Measurements from ENCODE around the gene PCDHA3.
"Not testable (repeated sequence)": the region's sequence is repeated elsewhere in the genome, so short reads cannot be mapped to it uniquely, and the experiment has no call there.

PCDHA3 gene

DNA sequence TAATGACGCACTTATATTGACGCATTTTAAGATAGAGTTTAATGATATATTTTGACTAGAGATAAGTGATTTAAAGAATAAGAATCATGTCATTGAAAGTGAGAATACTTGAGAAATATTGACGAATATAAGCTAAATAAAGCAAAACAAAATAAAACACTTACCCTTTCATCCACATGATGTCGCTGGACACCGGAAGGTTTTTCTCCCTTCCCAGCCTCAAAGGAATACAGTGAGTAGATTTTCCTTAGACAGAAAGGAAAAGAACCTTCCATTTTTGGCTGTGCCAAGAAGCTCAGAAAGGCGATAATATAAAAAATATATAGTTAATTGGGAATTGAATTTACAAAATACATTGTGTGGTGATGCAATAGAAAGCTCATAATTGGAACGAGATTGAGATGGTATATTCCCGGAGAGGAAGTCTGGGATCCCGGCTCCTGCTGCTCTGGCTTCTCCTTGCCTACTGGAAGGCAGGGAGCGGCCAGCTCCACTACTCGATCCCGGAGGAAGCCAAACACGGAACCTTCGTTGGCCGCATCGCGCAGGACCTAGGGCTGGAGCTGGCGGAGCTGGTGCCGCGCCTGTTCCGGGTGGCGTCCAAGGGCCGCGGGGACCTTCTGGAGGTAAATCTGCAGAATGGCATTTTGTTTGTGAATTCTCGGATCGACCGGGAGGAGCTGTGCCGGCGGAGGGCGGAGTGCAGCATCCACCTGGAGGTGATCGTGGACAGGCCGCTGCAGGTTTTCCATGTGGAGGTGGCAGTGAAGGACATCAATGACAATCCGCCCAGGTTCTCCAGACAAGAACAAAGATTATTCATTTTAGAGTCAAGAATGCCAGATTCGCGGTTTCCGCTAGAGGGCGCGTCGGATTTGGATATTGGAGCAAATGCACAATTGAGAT lies 20.8 kb downstream of the PCDHA3 start, which contains the start of gene PCDHA5:
PCDHA5 (plus strand) TSS at position 239 of the 906 bp plus-strand sequence.
- peak; percentile 45 for DNase-seq (ENCODE audit: low spot score)

DNA sequence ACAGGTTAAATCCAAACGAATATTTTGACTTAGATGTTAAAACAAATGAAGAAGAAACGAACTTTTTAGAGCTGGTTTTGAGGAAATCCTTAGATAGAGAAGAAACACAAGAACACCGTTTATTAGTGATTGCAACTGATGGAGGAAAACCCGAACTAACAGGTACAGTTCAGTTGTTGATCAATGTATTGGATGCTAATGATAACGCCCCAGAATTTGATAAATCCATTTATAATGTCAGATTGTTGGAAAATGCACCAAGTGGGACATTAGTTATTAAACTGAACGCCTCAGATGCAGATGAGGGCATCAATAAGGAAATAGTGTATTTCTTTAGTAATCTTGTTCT lies 21.4 kb downstream of the PCDHA3 start:
- no peak for DNase-seq (ENCODE audit: low spot score)

DNA sequence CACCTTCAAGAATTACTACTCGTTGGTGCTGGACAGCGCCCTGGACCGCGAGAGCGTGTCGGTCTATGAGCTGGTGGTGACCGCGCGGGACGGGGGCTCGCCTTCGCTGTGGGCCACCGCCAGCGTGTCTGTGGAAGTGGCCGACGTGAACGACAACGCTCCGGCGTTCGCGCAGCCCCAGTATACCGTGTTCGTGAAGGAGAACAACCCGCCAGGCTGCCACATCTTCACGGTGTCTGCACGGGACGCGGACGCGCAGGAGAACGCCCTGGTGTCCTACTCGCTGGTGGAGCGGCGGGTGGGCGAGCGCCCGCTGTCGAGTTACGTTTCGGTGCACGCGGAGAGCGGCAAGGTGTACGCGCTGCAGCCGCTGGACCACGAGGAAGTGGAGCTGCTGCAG lies 22.1 kb downstream of the PCDHA3 start:
- not testable (repeated sequence) for DNase-seq (ENCODE audit: low spot score)

DNA sequence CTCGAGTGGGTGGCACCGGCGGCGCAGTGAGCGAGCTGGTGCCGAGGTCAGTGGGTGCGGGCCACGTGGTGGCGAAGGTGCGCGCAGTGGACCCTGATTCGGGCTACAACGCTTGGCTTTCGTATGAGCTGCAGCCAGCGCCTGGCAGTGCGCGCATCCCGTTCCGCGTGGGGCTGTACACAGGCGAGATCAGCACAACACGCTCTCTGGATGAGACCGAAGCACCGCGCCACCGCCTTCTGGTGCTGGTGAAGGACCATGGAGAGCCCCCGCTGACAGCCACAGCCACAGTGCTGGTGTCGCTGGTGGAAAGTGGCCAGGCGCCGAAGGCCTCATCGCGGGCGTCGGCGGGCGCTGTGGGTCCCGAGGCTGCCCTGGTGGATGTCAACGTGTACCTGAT lies 22.6 kb downstream of the PCDHA3 start:
- DNase-seq (ENCODE audit: low spot score) = no peak

GRCh38 chr5:140827704-140828361 lies 27.0 kb downstream of the PCDHA3 start, which contains the start of gene PCDHA6:
Gene PCDHA6 (plus strand): TSS chr5:140827960. CDS start chr5:140828092, 132 bp downstream.
- DNase-seq (ENCODE audit: low spot score) = peak; percentile 23

- peak; percentile 12 for DNase-seq (ENCODE audit: low spot score)
Measured at GRCh38 chr5:140828362-140828737, 27.5 kb downstream of the PCDHA3 start.

DNA sequence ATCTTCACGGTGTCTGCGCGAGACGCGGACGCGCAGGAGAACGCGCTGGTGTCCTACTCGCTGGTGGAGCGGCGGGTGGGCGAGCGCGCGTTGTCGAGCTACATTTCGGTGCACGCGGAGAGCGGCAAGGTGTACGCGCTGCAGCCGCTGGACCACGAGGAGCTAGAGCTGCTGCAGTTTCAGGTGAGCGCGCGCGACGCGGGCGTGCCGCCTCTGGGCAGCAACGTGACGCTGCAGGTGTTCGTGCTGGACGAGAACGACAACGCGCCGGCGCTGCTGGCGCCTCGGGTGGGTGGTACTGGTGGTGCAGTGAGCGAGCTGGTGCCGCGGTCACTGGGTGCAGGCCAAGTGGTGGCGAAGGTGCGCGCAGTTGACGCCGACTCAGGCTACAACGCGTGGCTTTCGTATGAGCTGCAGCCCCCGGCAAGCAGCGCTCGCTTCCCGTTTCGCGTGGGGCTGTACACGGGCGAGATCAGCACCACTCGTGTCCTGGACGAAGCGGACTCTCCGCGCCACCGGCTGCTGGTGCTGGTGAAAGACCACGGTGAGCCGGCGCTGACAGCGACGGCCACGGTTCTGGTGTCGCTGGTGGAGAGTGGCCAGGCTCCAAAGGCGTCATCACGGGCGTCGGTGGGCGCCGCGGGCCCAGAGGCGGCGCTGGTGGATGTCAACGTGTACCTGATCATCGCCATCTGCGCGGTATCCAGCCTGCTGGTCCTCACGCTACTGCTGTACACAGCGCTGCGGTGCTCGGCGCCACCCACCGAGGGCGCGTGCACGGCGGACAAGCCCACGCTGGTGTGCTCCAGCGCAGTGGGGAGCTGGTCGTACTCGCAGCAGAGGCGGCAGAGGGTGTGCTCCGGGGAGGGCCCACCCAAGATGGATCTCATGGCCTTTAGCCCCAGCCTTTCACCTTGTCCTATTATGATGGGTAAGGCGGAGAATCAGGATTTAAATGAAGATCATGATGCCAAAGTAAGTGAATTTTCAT lies 28.9 kb downstream of the PCDHA3 start:
- not testable (repeated sequence) for DNase-seq (ENCODE audit: low spot score)

- DNase-seq (ENCODE audit: low spot score) = peak; percentile 28
Measured at GRCh38 chr5:140833993-140834392, 33.1 kb downstream of the PCDHA3 start, which contains the start of gene PCDHA7. Gene PCDHA7 (plus strand): TSS chr5:140834269. CDS start chr5:140834384, 115 bp downstream.

DNA sequence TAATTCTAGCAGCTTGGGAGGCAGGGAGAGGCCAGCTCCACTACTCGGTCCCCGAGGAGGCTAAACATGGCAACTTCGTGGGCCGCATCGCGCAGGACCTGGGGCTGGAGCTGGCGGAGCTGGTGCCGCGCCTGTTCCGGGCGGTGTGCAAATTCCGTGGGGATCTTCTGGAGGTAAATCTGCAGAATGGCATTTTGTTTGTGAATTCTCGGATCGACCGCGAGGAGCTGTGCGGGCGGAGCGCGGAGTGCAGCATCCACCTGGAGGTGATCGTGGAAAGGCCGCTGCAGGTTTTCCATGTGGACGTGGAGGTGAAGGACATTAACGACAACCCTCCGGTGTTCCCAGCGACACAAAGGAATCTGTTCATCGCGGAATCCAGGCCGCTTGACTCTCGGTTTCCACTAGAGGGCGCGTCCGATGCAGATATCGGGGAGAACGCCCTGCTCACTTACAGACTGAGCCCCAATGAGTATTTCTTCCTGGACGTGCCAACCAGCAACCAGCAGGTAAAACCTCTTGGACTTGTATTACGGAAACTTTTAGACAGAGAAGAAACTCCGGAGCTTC lies 33.7 kb downstream of the PCDHA3 start:
- not testable (repeated sequence) for DNase-seq (ENCODE audit: low spot score)

- no peak for DNase-seq (ENCODE audit: low spot score)
Measured at GRCh38 chr5:140835622-140836510, 35.0 kb downstream of the PCDHA3 start.

GRCh38 chr5:140840978-140841962 lies 40.4 kb downstream of the PCDHA3 start, which contains the start of gene PCDHA8:
Gene PCDHA8 (plus strand): TSS chr5:140841187. CDS start chr5:140841322, 135 bp downstream.
- peak; percentile 17 for DNase-seq (ENCODE audit: low spot score)

- DNase-seq (ENCODE audit: low spot score) = no peak
Measured at GRCh38 chr5:140842798-140843733, 42.2 kb downstream of the PCDHA3 start.

- DNase-seq (ENCODE audit: low spot score) = not testable (repeated sequence)
Measured at GRCh38 chr5:140848139-140849102, 47.6 kb downstream of the PCDHA3 start, which contains the start of gene PCDHA9. Gene PCDHA9 (plus strand): TSS chr5:140848382. CDS start chr5:140848496, 114 bp downstream.

DNA sequence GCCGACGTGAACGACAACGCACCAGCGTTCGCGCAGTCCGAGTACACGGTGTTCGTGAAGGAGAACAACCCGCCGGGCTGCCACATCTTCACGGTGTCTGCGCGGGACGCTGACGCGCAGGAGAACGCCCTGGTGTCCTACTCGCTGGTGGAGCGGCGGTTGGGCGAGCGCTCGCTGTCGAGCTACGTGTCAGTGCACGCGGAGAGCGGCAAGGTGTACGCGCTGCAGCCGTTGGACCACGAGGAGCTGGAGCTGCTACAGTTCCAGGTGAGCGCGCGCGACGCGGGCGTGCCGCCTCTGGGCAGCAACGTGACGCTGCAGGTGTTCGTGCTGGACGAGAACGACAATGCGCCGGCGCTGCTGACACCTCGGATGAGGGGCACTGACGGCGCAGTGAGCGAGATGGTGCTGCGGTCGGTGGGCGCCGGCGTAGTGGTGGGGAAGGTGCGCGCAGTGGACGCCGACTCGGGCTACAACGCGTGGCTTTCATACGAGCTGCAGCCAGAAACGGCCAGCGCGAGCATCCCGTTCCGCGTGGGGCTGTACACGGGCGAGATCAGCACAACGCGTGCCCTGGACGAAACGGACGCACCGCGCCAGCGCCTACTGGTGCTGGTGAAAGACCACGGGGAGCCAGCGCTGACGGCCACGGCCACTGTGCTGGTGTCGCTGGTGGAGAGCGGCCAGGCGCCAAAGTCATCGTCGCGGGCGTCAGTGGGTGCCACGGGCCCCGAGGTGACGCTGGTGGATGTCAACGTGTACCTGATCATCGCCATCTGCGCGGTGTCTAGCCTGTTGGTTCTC lies 49.2 kb downstream of the PCDHA3 start:
- DNase-seq (ENCODE audit: low spot score) = not testable (repeated sequence)
